ENCODE measurements around the gene DPH3. TPM values are rescaled to one million over a fixed set of nuclear protein-coding genes. Genes with fewer than 3 reads are reported as not detected.

DPH3 gene
- polyA plus RNA-seq, 1 of the 3 experiments (the other 2 are of a cell fraction), result 8.5 TPM

DNA sequence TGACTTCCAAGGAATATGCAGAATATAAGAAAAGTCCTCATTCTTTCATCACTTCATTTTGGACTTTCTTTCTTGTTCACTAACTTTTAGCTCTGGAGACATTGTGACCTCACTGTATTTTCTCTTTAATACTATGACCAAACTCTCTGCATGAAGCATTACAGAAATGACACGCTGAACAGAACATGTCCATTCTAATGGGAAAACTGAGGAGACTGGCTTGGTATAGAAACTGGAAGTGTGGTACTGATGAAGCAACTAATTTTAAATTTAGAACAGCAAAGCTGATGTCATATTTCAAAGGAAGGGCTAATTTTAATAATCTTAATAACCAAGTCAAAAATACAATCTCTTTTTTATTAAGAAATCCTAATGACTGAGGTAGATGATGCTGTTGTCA is 4.7 kb downstream of the DPH3 start (continued):
- TF ChIP-seq, protein P1, sequence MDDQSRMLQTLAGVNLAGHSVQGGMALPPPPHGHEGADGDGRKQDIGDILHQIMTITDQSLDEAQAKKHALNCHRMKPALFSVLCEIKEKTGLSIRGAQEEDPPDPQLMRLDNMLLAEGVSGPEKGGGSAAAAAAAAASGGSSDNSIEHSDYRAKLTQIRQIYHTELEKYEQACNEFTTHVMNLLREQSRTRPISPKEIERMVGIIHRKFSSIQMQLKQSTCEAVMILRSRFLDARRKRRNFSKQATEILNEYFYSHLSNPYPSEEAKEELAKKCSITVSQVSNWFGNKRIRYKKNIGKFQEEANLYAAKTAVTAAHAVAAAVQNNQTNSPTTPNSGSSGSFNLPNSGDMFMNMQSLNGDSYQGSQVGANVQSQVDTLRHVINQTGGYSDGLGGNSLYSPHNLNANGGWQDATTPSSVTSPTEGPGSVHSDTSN (IDR thresholded peaks at IDR 0.05), result no peak
- TF ChIP-seq RXRA (IDR thresholded peaks at IDR 0.05; ENCODE audit: borderline replicate concordance, low read depth), result no peak

DNA sequence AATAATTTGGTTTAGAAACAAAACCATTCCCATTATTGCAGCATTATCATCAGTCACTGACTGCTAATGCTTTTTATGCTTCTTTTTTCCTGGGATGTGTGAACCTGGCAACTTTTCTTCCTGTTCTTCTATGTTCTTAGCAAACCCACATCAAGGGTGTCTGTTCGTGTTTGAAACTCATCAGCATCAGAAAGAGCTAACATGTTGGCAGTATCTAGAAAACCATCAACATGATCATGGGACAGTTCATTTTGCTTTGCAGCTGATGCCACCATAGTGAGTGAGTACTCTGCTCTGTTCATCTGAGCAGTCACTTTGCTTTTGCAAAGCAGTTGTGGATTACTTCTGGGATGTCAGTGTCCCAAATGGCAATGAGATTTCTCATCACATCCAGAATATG is 5.9 kb downstream of the DPH3 start:
- Histone ChIP-seq H3K9me2 (no peaks in the 10 kb centered on the region), H3F3A (replicated peaks; ENCODE audit: insufficient read depth) (peaks cover 5% of the 10 kb centered on the region), H3K4me1 (ENCODE audit: control insufficient read depth in 1 of 2, insufficient read depth in 2 of 2, low read depth in 1 of 2, low read length in 1 of 2) (peaks cover 0 to 3% of the 10 kb centered on the region in 2 experiments; a peak in 3 of 4 replicates), H3K27ac (ENCODE audit: low read depth in 2 of 2, low read length in 1 of 2) (no peak overlapping the region), H3K79me2 (ENCODE audit: insufficient read depth) (peaks cover 37% of the 10 kb centered on the region), H3K4me2 (no peak overlapping the region), H2AFZ (ENCODE audit: low read depth) (no peak overlapping the region), H3K9me3 (no peaks in the 10 kb centered on the region), H4K20me1 (ENCODE audit: insufficient read depth) (no peaks in the 10 kb centered on the region), H3K4me3 (ENCODE audit: low read depth in 2 of 2, low read length in 1 of 2) (no peak overlapping the region), H3K36me3 (replicated peaks in 1 of 2; ENCODE audit: control insufficient read depth in 1 of 2, insufficient read depth in 2 of 2, low read length in 1 of 2) (peaks cover 44% of the 10 kb centered on the region in 2 experiments), H3K9ac (no peak overlapping the region), H3K27me3 (ENCODE audit: insufficient read depth) (no peaks in the 10 kb centered on the region)
- CTCF ChIA-PET, result interaction anchor here (1.2 to 2.4 kb wide), 4 partner anchors 9 to 1056 kb away, joined by 3 to 8 read pairs (median 4); no protein-coding TSS in a partner anchor
- TF ChIP-seq, protein P2, sequence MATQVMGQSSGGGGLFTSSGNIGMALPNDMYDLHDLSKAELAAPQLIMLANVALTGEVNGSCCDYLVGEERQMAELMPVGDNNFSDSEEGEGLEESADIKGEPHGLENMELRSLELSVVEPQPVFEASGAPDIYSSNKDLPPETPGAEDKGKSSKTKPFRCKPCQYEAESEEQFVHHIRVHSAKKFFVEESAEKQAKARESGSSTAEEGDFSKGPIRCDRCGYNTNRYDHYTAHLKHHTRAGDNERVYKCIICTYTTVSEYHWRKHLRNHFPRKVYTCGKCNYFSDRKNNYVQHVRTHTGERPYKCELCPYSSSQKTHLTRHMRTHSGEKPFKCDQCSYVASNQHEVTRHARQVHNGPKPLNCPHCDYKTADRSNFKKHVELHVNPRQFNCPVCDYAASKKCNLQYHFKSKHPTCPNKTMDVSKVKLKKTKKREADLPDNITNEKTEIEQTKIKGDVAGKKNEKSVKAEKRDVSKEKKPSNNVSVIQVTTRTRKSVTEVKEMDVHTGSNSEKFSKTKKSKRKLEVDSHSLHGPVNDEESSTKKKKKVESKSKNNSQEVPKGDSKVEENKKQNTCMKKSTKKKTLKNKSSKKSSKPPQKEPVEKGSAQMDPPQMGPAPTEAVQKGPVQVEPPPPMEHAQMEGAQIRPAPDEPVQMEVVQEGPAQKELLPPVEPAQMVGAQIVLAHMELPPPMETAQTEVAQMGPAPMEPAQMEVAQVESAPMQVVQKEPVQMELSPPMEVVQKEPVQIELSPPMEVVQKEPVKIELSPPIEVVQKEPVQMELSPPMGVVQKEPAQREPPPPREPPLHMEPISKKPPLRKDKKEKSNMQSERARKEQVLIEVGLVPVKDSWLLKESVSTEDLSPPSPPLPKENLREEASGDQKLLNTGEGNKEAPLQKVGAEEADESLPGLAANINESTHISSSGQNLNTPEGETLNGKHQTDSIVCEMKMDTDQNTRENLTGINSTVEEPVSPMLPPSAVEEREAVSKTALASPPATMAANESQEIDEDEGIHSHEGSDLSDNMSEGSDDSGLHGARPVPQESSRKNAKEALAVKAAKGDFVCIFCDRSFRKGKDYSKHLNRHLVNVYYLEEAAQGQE (IDR thresholded peaks at IDR 0.05; ENCODE audit: low read depth, low read length), result no peak
- TF ChIP-seq ELF1 (IDR thresholded peaks at IDR 0.05) (no peak), RFX5 (IDR thresholded peaks at IDR 0.05; ENCODE audit: low read length) (no peak), RCOR1 (IDR thresholded peaks at IDR 0.05; ENCODE audit: low read length) (no peak), TAF1 (IDR thresholded peaks at IDR 0.05; ENCODE audit: borderline replicate concordance, low read depth, low read length) (no peak), FOXJ3 (CRISPR knock-in tag; IDR thresholded peaks at IDR 0.05) (no peak), EZH2phosphoT487 (IDR thresholded peaks at IDR 0.05; ENCODE audit: borderline replicate concordance, low read depth) (no peak), GATA2 (CRISPR knock-in tag; IDR thresholded peaks at IDR 0.05) (no peak), RAD21 (IDR thresholded peaks at IDR 0.05; ENCODE audit: low read length) (no peak), FOSL2 (IDR thresholded peaks at IDR 0.05; ENCODE audit: borderline replicate concordance, low read depth) (no peak), MEF2A (IDR thresholded peaks at IDR 0.05; ENCODE audit: borderline replicate concordance, low read depth) (no peak)
- TF ChIP-seq, protein P1 (IDR thresholded peaks at IDR 0.05), result no peak
- TF ChIP-seq, protein P3, sequence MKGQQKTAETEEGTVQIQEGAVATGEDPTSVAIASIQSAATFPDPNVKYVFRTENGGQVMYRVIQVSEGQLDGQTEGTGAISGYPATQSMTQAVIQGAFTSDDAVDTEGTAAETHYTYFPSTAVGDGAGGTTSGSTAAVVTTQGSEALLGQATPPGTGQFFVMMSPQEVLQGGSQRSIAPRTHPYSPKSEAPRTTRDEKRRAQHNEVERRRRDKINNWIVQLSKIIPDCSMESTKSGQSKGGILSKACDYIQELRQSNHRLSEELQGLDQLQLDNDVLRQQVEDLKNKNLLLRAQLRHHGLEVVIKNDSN (IDR thresholded peaks at IDR 0.05; ENCODE audit: borderline replicate concordance, low read depth), result no peak
- DNase-seq, result no peak
- WGBS (ENCODE audit: low lambda C conversion rate), result 95% methylated on average over 1 of the region's 1 CpG
- POLR2A ChIA-PET, result no interaction called here

All from SK-N-SH (cell line).